UCSD-AML1 (cell line): ENCODE results near the gene KCTD19.

Source experiments
- DNase-seq: peaks from one replicate; lab custom pipeline; 2025; ENCODE audit not compliant: unreplicated experiment; lab: John Stamatoyannopoulos, UW

KCTD19 gene

DNA sequence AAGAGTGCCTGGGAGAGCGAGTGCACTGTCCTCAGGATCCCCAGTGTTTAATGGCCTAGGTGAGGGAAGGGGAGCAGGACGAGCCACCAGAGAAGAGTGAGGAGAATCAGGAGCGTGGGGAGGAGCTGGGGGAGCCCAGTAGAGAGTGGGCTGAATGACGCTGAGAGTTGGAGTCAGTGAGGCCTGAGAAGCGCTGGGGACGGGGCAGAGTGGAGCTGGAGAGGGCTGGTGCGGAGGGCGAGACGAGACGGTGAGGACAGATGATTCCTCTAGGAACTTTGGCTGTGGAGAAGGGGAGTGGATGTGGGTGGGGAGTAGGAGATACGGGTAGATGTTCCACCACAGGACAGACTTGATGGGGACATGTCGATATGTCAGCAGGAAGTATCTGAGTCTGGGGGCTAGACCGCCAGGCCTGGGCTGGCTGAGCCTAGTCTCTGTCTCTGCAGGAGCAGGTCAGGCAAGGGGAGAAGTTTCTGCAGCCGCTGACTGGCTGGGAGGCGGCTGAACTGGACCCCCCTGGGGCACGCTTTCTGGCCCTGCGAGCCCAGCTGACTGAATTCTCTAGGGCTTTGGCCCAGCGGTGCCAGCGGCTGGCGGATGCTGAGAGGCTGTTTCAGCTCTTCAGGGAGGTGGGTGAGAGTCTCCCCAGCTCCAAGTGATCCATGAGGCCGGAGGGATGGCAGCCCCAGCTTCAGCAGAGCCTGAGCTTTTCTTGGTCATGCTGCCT is 42.5 kb downstream of the KCTD19 start:
- DNase-seq: no peak

DNA sequence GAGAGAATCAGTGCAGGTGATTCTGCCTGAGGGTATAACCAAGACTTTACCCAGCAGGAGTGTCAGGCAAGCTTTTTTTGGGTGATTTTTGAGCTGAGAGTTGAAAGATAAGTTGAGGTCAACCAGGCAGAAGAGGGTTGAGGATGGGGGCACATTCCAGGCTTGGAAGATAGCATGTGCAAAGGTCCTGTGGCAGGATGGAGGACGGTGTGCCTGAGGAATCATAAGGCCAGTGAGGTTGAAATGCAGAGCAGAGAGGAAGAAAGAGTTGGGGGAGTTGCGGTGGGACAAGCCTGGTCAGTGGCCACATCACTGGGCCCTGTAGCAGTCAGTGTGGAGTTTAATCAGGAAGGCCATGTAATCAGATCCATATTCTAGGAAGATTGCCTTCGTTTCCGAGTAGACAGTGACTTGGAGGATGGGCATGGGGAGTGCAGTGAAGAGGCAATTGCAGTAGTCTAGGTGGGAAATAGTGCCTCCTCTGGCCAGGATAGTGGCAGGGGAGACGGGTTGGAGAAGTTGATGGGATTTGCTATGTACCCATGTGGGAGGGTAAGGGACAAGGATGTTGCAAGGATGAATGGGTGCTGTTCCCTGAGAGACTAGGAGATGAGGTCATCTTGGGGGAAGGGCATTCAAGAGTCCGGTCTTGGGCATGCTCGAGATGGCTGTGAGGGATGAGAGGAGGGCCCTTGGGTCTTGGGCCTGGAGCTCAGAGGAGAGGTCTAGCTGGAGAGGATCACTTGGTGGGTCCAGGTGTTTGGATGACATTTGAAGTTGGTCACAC is 43.3 kb downstream of the KCTD19 start:
- DNase-seq: no peak

GRCh38 chr16:67282447-67282805 is 44.1 kb downstream of the KCTD19 start:
- no peak for DNase-seq

GRCh38 chr16:67281536-67282446 is 44.8 kb downstream of the KCTD19 start:
- DNase-seq: no peak

GRCh38 chr16:67280090-67281015 is 46.2 kb downstream of the KCTD19 start:
- no peak for DNase-seq

GRCh38 chr16:67279296-67280089 is 47.0 kb downstream of the KCTD19 start, which contains the start of gene PLEKHG4:
Gene PLEKHG4, plus strand, starts transcription at chr16:67279532. Its CDS starts 513 bp downstream, at chr16:67280045.
- DNase-seq: peak; percentile 87

GRCh38 chr16:67278773-67279295 is 47.7 kb downstream of the KCTD19 start:
- peak; percentile 75 for DNase-seq

GRCh38 chr16:67277999-67278772 is 48.4 kb downstream of the KCTD19 start:
- DNase-seq: no peak

- no peak for DNase-seq
Observed at GRCh38 chr16:67277294-67277998, 49.1 kb downstream of the KCTD19 start.

GRCh38 chr16:67275321-67275720 is 51.2 kb downstream of the KCTD19 start:
- DNase-seq: no peak

GRCh38 chr16:67271446-67271845 is 55.1 kb downstream of the KCTD19 start:
- no peak for DNase-seq

GRCh38 chr16:67270931-67271338 is 55.6 kb downstream of the KCTD19 start:
- DNase-seq: no peak

GRCh38 chr16:67269766-67270165 is 56.8 kb downstream of the KCTD19 start:
- DNase-seq: no peak

DNA sequence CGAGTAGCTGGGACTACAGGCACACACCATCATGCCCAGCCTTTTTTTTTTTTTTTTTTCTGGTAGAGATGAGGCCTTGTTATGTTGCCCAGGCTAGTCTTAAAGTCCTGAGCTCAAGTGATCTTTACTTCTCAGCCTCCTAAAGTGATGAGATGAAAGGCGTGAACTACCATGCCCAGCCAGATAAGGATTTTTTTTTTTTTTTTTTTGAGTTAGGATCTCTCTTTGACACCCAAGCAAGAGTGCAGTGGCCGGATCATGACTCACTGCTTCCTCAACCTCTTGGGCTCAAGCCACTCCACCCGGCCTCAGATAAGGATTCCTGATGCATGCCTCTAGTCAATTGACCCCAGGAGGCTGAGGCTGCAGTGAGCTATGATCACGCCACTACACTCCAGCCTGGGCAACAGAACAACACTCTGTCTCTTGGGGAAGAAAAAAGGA is 58.4 kb downstream of the KCTD19 start:
- DNase-seq: peak; percentile 65

- DNase-seq: peak; percentile 32
Observed at GRCh38 chr16:67265834-67266233, 60.7 kb downstream of the KCTD19 start.

DNA sequence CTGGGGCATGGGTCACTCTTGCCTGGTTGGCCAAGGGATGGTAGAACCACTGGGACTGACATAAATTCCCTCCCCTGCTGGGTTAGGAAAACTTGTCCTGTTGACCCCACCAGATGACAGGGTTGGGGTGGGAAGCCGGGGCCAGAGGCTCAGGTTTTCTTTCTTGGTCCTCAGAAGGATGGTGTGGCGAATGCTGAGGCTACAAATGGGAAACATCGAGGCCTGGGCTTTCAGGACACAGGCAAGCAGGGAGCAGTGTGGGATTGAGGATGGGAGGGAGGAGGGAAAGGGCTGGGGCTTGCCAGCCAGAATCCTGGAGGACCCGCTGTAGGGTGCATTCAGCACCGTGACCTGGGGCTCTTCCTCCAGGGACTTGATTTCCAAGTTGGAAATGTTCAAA is 61.7 kb downstream of the KCTD19 start:
- DNase-seq: no peak

DNA sequence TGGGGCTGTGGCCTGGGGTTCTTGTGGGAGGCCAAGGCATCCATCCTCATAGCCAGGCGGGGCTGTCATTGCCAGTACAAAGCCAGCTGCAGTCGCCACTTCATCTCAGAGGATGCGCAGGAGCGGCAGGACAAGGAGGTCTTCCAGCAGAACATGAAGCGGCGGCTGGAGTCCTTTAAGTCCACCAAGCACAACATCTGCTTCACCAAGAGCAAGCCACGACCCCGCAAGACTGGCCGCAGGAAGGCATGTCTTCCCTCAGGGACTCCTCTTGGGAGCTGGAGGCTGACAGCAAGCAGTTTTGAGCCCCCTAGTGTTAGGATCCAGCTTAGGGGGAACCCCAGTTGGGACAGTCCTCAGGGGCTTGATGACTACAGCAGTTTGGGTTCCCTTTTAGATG is 62.3 kb downstream of the KCTD19 start:
- no peak for DNase-seq

DNA sequence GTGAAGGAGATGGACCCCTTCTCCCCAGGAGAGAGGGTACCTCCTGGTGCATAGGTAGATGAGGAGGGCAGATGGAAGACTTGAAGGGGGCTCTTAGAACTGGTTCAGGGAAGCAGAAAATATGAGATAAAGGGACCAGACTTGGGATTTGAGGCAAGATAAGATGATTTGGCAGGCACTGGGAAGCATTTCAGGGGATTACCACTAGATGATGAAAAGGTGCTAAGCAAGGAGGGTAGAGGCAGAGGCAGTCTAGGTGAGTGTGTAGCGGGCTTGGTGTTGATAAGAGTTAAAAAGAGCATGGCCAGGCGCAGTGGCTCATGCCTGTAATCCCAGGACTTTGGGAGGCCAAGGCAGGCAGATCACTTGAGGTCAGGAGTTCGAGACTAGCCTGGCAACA is 63.3 kb downstream of the KCTD19 start:
- no peak for DNase-seq
